ENCODE results near the gene EXOC1L.
"Not testable (repeated sequence)": the region's sequence is repeated elsewhere in the genome, so short reads cannot be mapped to it uniquely, and the experiment has no call there.

DNA sequence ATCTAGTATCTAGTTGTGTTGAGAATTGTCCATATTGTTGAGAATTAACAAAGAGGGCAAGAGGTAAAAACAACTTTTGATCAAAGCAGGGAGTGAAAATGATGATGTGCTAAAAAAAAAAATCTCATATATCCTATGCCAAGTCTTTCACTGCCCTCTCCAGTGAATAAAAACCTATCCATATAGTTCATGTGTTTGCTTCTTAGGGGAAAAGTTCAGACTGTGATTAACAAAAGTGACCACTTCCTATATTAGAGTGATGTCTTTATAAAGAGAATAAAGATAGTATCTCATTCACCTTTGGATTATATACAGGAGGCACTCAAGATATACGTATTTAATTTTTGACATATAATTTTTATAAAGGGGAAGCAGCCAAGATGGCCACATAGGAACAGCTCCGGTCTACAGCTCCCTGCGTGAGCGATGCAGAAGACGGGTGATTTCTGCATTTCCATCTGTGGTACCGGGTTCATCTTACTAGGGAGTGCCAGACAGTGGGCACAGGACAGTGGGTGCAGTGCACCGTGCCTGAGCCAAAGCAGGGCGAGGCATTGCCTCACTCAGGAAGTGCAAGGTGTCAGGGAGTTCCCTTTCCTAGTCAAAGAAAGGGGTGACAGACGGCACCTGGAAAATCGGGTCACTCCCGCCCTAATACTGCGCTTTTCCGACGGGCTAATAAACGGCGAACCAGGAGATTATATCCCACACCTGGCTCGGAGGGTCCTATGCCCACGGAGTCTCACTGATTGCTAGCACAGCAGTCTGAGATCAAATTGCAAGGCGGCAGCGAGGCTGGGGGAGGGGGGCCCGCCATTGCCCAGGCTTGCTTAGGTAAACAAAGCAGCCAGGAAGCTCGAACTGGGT, 22.0 kb downstream of the EXOC1L start:
- TF ChIP-seq, protein P1, sequence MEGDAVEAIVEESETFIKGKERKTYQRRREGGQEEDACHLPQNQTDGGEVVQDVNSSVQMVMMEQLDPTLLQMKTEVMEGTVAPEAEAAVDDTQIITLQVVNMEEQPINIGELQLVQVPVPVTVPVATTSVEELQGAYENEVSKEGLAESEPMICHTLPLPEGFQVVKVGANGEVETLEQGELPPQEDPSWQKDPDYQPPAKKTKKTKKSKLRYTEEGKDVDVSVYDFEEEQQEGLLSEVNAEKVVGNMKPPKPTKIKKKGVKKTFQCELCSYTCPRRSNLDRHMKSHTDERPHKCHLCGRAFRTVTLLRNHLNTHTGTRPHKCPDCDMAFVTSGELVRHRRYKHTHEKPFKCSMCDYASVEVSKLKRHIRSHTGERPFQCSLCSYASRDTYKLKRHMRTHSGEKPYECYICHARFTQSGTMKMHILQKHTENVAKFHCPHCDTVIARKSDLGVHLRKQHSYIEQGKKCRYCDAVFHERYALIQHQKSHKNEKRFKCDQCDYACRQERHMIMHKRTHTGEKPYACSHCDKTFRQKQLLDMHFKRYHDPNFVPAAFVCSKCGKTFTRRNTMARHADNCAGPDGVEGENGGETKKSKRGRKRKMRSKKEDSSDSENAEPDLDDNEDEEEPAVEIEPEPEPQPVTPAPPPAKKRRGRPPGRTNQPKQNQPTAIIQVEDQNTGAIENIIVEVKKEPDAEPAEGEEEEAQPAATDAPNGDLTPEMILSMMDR (IDR thresholded peaks at IDR 0.05), result not testable (repeated sequence)
- not testable (repeated sequence) for TF ChIP-seq POLR2AphosphoS5 (IDR thresholded peaks at IDR 0.05)

All from gastroesophageal sphincter (tissue), 3 donors.